GM20000 (cell line): ENCODE measurements around the gene ZFHX2.
A peak's percentile ranks its signal among the peaks of the same experiment; 100 is the strongest.

ENCODE experiments used
- DNase-seq: peaks from one replicate; pipeline ENCODE4 v3.0.0; 2012; ENCODE audit warnings: low spot score
- CTCF ChIP-seq: IDR thresholded peaks from 2 replicates; pipeline ENCODE4 v1.5.1; 2012; ENCODE audit warnings: mild to moderate bottlenecking, control low read depth; ENCODE audit errors: extremely low read depth, missing control alignments

The ZFHX2 gene

GRCh38 chr14:23557521-23557920 is 6.0 kb upstream of the ZFHX2 start:
- DNase-seq = no peak
- TF ChIP-seq CTCF = no peak

DNA sequence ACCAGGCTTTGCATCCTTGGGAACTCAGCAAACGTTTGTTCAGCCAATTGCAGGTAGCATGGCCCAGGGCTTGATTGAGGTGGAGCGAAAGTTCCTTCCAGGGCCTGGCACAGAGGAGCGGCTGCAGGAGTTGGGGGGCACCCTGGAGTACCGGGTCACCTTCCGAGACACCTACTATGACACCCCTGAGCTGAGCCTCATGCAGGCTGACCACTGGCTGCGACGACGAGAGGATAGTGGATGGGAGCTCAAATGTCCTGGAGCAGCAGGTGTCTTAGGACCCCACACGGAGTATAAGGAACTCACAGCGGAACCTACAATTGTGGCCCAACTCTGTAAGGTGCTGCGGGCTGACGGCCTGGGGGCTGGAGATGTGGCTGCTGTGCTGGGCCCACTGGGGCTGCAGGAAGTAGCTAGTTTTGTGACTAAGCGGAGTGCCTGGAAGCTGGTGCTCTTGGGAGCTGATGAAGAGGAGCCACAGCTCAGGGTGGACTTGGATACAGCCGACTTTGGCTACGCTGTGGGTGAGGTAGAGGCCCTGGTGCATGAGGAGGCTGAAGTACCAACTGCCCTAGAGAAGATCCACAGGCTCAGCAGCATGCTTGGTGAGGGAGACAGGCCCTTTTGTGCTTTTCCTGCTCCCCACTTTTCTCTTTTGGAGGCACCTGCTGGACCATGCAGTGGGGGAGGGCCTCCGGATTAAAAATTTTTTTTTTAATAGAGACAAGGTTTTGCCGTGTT is 5.3 kb upstream of the ZFHX2 start:
- no peak for TF ChIP-seq CTCF
- DNase-seq = no peak

DNA sequence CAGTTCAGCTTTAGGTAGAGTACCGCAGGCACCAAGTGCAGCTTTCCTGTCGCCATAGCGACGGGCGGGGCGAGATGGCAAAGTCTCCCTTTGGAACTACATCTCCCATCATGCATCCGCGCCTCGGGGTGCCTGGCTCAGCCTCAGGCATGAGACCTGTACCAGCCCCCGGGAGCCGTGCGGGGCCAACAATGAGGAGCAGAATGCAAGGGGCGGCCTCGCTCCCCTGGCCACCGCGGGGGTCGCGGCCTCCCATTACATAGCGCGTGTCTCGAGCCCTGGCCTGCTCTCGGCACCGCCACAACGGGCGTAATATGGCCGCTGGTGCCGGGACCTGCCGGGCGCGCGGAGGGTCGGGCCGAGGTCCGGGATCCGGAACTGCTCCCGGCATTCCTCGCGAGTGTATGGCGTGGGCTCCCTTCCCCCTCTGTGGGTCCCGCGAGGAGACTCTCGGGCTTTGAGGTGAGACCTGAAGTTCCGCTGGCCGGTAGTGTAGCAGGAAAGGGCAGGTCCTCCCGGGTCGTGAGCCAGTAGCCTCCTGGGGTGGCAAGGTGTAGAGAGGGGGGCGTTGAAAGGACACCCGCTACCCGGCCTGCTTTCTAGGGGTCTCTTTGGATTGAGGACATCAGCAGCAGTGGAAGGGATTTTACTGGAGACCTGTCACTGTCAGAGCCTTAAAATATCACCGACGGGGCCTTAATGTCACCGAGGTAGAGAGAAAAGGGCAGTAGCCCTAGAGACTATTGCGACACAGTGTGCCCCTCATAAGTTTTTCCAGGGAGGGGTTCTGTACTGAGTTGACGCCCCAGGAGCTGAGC is 4.5 kb upstream of the ZFHX2 start, which contains the start of gene THTPA:
Gene THTPA (plus strand): TSS at position 390 of the 818 bp plus-strand sequence. CDS start 487 bp downstream, outside the sequence.
- no peak for TF ChIP-seq CTCF
- peak; percentile 93 for DNase-seq

DNA sequence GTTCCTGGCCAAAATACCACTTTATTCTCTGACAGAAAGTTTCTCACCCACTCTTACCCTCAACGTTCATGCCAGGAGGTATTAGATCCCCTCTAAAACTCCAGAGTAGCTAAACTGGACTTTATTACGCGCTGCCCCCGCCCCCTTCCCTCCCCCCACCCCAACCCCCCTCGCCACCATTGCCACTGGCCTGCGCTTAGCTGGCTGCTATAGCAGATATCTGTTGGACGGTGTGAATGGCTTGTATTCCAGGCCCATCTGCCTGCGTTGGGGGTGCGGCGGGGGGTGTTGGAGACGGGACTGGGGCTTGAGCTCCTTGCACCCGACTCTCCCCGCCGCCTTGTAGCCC is 3.9 kb upstream of the ZFHX2 start:
- no peak for DNase-seq
- no peak for TF ChIP-seq CTCF

- DNase-seq = no peak
- no peak for TF ChIP-seq CTCF
Observed at GRCh38 chr14:23550812-23551265, 726 bp downstream of the ZFHX2 start.

DNA sequence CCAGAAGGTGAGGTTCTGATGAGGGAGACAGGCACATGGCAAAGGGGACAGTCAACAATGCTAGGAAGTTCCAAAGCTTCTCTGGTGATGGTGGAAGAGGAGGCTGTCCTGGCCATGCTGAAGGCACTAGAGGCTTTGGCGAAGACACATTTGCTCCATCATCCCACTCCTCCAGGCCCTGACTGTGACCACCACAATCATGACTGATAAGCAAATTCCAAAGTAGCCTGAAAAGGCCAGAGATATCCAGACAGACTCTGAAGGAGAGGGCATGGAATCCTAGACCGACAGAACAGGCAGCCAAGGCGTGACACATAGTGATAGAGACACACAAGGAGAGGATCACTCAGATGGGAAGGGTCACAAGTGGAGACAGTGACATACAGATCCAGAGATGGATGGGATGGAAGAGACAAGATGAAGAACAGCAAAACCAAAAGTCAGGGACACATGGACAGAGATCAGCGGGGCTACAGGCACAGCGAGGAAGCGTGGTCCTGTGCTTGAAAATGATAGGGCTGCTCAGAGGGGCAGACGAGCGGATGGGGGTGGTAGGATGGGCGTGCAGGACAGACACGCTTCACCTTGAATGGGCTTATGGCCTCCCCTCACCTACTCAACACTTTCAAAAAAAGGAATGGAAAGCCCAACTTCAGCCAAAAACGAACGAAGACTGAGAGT is 1.3 kb downstream of the ZFHX2 start:
- DNase-seq = no peak

More for the DNA sequence above, 1.3 kb downstream of the ZFHX2 start:
- no peak for TF ChIP-seq CTCF
